Stimulated activated CD8-positive, alpha-beta memory T cell treated with anti-CD3 and anti-CD28 coated beads, Interleukin-2, amount 100 ng/mL, for 48 hours (primary cell): ENCODE data around the gene SLC25A10.

Experiments used
- DNase-seq, 2 donors: peaks; one replicate each; pipeline ENCODE4 v3.0.0-alpha.2; 2020; ENCODE audit warnings: low read depth in 2 of 2

The SLC25A10 gene

DNA sequence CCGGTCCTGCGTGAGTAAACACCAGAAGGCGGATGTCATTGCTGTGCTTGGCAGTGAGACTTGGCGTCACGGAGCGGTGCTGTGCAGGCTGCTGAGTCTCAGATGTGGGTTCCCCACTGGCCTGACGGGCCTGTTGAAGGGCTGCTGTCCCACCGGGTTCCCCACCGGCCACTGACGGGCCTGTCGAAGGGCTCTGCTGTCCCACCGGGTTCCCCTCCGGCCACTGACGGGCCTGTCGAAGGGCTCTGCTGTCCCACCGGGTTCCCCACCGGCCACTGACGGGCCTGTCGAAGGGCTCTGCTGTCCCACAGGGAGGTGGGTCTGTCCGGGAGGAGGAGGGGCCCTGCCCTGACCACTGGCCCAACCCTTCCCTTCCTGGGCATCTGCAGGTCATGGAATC, 25.5 kb upstream of the SLC25A10 start:
- DNase-seq, result no peak

DNA sequence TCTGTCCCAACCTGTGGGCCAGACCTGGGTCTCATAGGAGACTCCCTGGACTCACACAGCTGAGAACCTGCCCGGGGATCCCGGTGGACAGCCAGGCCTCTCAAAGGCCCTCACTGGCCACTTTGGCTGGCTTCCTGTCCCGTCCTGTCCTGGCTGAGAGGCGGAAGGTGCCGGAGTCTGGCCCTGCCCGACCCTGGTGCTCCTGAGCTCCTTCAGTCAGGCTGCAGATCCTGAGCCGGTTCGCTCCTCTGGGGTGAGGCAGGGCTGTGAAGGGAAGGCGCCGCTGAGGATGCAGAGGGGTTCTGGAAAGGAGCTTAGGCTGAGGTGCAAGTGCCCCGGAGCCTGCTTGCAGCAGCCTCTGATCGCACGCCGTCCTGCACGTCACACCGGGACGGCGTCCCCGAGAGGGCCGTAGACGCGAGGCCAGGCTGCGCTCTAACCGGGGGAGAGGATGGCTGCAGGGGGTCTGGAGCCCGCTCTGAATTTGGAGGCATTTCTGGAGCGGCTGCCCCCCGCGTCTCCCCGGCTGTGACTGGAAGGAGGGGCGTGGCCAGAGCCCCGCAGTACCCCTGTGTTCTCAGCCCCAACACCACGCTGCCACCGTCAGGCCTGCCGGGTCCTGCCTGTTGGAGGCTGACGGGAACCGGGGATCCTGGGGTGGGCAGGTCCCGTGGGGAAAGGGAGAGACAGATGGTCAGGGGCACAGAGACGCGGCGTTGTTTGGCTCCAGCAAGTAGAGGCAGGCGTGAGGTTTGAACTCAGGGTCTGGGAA, 24.1 kb upstream of the SLC25A10 start:
- no peak for DNase-seq

DNA sequence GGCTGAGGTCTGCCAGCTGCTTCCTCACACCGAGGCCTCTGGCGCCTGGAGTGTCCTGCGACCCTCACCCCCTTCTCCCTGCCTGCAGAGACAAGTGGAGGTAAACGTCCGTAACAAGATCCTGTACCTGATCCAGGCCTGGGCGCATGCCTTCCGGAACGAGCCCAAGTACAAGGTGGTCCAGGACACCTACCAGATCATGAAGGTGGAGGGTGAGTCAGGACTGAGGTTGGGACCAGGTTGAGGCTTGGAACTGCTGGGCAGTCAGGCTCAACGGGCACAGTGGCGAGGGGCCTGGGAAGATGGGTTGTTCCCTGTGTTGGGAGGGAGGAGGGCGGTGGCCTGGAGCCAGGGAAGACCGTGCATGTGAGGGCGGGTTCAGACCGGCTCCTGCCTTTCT, 23.5 kb upstream of the SLC25A10 start:
- DNase-seq, result no peak

DNA sequence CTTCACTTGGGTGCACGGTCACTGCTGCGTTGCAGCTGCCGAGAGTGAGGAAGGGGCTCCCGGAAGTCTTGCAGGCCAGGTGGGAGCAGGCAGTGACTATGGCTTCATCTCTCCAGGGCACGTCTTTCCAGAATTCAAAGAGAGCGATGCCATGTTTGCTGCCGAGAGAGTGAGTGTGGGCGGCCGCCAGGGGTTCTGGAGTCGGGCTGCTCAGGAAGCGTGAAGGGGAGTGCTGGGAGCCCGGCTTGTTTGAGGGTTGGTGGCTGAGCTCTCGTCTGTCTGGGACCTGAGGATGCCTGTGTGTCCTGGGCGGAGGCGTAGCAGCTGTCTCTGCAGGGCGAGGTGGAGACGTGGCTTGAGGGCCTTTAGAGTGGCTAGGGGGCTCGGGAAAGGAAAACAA, 22.0 kb upstream of the SLC25A10 start:
- DNase-seq, result no peak

DNA sequence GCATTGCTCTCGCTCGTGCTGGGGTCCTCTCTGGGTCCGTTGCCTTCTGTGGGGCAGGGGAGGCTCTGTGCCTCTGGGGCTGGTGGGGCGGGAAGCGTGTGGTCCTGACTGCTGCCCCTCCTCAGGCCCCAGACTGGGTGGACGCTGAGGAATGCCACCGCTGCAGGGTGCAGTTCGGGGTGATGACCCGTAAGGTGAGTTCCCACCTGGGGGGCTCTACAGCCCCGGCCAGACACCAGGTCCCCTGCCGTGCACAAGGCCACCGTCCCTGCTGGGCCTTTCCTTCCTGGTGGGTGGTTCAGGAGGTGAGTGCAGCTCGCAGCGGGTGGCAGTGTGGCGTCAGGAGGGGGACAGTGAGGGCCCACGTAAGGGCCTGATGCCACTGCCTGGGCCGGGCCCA, 21.5 kb upstream of the SLC25A10 start:
- no peak for DNase-seq

DNA sequence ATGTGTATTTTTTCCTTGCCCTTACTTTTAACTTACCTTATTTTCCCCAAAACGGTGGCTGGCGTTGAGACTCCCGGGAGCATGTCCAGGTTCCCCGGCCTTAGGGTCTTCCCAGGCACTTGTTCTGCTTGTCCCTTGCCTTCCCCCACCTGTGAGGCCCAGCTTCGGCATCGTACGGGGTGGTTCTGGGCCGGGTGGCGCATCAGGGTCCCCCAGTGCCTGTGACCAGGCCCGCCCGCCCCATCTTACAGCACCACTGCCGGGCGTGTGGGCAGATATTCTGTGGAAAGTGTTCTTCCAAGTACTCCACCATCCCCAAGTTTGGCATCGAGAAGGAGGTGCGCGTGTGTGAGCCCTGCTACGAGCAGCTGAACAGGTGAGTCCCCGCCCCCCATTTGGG, 20.9 kb upstream of the SLC25A10 start:
- DNase-seq, result no peak

DNA sequence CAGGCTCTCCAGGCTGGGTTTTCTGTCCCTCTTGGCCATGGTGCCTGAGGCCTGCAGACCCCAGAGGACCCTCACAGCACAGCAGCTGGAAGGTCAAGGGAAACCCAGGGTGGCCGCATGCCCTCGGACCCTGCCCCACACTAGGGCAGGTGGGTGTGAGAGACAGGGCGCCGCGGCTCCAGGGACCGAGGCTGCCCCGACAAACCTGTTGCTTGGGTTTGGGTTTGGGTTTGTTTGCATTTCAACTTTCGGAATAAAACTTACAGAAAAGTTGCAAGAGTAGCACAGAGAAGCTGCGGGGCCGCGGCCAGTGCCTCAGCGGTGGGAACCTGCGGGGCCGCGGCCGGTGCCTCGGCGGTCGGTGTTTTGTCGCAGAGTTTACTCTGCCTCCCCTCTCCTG, 20.5 kb upstream of the SLC25A10 start:
- DNase-seq, result no peak

DNA sequence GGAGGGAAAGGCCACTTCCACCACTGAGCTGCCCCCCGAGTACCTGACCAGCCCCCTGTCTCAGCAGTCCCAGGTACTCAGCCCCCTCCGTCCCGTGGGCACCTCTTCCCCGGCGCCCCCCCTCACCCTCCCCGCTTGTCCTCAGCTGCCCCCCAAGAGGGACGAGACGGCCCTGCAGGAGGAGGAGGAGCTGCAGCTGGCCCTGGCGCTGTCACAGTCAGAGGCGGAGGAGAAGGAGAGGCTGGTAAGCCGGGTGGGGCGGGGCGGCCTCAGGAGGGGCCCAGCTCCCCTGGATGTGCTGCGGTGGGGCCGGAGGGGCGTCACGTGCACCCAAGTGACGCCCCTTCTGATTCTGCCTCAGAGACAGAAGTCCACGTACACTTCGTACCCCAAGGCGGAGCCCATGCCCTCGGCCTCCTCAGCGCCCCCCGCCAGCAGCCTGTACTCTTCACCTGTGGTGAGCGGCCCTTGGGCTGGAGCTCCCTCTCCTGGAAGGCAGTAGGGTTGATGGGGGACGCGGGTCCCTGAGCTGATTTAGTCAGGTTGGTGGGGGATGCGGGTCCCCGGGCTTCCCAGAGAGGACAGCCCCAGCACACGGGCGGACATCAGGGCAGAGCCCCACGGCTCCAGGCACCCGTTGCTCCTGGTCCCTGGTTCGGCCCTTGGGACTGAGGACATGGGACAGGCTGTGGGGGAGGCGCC, 18.4 kb upstream of the SLC25A10 start:
- no peak for DNase-seq

DNA sequence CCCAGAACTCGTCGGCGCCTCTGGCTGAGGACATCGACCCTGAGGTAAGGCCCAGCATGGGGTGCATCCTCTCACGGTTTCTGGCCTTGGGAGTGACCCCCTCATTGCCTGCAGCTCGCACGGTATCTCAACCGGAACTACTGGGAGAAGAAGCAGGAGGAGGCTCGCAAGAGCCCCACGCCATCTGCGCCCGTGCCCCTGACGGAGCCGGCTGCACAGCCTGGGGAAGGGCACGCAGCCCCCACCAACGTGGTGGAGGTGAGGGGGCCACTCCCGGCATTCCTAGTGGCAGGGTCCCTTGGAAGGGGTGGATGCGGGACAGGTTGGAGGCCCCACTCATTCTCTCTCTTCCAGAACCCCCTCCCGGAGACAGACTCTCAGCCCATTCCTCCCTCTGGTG, 17.3 kb upstream of the SLC25A10 start:
- no peak for DNase-seq

DNA sequence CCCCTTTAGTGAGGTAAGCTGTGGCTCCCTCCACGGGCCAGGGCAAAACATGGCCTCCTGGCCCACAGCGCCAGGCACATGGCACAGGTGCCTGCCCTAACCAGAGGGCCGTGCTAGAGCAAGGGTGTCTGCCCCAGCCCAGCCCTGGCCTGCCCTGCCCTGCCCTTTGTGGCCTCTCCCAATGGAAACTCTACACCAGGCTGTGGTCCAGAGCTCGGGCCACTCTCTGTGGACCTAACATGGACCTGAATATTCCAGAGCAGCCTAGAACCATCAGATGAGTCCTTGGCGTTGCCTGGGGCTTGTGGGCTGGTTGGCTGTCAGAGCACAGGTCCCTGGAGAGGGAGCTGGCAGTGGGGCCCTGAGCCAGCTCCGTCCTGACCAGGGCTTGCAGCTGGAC, 16.9 kb upstream of the SLC25A10 start:
- no peak for DNase-seq

DNA sequence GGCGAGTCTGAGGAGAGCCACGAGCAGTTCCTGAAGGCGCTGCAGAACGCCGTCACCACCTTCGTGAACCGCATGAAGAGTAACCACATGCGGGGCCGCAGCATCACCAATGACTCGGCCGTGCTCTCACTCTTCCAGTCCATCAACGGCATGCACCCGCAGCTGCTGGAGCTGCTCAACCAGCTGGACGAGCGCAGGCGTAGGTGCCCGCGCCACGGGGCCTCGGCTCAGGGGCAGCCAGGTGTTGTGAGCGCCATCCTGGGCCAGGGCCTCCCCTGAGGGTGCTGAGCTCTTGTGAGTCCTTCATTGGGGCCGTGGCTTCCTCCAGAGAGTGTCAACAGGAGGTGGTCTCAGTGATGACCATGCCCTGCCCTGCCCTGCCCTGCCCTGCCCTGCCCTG, 16.3 kb upstream of the SLC25A10 start:
- no peak for DNase-seq

DNA sequence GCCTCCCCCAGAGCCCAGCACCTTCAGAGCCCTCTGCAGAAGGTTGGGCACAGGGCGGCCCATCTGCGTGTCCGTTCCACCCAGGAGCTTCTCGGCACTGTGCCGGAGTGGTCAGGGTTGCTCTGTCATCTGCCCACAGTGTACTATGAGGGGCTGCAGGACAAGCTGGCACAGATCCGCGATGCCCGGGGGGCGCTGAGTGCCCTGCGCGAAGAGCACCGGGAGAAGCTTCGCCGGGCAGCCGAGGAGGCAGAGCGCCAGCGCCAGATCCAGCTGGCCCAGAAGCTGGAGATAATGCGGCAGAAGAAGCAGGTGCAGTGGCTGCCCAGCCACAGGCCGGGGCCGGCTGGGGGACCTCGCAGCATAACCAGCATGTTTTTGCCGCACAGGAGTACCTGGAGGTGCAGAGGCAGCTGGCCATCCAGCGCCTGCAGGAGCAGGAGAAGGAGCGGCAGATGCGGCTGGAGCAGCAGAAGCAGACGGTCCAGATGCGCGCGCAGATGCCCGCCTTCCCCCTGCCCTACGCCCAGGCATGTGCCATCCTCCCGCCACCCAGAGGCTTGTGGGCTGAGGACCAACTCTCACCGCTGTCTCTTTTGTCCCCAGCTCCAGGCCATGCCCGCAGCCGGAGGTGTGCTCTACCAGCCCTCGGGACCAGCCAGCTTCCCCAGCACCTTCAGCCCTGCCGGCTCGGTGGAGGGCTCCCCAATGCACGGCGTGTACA, 15.7 kb upstream of the SLC25A10 start:
- DNase-seq, result no peak

DNA sequence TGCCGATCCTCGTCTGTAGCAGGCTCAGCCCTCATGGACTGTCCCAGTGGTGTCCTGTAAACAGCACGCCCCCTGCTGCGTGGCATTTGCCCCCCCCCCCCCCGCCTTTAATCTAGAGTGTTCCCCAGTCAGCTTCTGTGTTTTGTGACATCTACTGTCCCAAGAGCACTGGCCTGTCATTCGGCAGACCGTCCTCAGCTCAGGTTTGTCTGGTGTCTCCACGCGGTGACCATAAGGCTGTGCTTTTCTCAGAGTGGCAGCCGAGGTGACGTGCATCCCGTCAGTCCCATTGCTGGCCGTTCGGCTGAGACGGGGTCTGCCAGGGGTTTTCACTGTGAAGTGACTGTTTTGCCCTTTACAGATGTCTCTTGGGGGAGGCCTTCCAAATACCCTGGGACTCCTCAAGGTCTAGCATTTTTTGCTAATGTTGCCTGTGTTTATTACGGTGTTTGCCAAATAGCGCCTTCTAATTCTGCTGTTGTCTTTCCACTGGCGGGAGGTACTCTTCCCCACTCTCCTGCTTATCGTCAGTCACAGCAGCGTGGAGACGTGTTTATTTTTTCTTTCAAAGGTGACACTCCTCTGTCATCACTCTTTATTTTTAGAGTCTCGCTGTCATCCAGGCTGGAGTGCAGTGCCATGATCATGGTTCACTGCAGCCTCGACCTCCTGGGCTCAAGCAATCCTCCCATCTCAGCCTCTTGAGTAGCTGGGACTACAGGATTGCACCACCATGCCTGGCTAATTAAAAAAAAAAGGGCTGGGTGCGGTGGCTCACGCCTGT, 14.6 kb upstream of the SLC25A10 start:
- DNase-seq, result no peak

DNA sequence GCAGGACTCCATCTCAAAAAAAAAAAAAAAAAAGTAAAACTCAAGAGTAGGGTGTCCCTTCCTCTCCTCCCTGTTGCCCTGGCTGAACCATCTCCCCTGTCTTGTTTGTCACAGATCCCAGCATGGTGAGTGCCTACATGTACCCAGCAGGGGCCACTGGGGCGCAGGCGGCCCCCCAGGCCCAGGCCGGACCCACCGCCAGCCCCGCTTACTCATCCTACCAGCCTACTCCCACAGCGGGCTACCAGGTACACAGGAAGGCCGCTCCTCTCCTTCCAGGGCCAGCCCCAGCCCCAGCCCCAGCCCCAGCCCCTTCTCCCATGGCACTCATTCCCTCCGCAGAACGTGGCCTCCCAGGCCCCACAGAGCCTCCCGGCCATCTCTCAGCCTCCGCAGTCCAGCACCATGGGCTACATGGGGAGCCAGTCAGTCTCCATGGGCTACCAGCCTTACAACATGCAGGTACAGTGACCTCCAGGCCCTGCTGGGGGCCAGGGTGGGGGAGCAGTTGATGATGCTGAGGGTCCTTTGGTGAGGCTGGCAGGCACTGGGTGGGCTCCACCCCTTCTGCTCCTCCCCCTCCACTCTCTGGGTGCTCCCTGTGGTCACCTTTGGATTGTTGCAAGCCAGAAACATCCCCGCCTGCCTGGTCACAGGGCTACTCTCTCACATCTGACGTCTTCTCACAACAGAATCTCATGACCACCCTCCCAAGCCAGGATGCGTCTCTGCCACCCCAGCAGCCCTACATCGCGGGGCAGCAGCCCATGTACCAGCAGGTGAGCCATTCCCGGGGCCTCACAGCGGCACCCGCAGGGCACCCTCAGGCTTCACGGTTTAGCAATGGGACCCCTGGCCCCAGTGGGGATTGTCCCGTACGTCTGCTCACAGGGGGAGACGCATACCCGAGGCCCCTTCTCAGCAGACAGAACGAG, 11.5 kb upstream of the SLC25A10 start:
- DNase-seq, result no peak

DNA sequence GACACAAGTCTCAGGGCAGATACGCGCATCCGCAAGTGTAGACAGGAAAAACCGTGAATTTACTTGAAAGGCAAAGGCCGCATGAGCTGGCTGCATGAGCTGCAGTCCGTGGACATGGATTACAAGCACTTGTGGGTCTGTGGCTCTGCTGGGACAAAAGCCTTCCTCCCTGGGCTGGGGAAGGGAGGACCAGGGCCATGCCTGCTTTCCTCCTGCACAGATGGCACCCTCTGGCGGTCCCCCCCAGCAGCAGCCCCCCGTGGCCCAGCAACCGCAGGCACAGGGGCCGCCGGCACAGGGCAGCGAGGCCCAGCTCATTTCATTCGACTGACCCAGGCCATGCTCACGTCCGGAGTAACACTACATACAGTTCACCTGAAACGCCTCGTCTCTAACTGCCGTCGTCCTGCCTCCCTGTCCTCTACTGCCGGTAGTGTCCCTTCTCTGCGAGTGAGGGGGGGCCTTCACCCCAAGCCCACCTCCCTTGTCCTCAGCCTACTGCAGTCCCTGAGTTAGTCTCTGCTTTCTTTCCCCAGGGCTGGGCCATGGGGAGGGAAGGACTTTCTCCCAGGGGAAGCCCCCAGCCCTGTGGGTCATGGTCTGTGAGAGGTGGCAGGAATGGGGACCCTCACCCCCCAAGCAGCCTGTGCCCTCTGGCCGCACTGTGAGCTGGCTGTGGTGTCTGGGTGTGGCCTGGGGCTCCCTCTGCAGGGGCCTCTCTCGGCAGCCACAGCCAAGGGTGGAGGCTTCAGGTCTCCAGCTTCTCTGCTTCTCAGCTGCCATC, 10.6 kb upstream of the SLC25A10 start:
- DNase-seq, result no peak

DNA sequence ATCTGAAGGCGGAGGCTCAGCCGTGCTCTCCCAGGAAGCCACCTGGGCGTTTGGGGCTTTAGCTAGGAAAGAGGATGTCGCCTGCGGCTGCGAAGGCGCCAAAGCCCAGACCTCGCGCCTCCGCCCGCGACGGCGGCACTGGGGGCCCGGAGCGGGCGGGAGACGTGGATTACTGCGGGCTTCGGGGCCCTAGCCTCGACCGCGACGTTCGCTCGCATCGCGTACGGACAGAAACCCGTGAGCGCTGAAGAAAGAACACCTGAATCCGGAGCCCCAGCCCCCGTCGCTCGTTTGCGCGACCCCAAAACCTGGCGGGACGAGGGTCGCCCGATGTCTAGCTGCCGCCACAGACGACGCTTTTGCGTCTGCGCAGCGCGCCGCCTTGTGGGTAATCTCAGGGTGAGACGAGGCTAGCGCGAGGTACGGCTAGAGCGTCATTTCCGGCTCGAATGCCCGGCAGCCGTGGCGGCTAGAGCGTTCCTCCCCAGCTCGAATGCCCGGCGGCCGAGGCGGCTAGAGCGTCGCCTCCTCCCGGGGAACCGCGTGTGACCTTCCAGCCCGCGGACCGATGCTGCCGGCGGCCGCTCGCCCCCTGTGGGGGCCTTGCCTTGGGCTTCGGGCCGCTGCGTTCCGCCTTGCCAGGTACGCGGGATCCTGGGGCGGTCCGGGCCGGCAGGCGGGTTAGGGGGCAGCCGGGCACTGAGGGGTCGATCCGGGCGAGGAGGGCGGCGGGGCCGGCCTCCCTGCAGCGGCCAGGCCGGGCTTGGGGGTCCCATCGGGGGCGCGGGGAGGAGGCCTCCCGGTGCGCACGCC, 8.9 kb upstream of the SLC25A10 start, which contains the start of gene MRPL12:
Gene MRPL12, plus strand, starts transcription at position 434 of the 813 bp plus-strand sequence. Its CDS starts 135 bp downstream, at position 569.
- DNase-seq, result peak; percentile 82 to 89

DNA sequence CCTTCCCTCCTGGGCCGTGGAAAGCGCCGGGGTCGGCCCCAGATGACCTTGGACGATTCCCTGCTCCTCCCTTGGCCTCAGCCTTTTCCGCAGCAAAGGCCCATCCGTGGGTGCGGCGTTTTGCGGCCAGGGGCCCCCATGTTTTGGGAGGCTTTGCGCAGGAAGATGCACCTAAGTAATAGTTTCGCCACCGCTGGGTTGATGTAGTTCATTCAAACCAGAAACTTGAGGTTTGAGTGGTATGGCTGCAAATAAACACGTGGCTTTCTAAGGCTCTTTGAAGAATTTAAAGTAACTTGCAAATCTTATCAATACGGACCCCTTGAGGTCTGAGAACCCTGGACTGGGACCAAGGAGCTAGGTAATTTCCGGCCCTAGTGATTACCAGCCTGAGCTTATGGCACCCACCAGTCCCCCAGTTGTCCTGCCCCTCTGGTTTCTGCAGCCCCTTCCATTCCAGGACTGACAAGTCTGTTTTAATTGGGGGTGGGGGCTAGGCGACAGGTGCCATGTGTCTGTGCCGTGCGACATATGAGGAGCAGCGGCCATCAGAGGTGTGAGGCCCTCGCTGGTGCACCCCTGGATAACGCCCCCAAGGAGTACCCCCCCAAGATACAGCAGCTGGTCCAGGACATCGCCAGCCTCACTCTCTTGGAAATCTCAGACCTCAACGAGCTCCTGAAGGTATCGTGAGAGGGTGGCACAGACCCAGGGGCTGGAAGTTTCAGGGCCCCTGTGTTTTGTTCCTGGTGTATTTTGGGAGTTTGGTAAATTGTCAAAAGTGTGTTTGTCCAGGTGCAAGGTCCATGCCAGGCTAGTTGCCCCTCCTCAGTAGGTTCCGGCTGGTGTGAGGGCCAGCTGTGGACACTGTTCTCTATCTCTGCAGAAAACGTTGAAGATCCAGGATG, 8.1 kb upstream of the SLC25A10 start:
- no peak for DNase-seq
